Occipital lobe (tissue), 2 donors: Measurements from ENCODE around the gene CNKSR2. TPM values are rescaled to one million over a fixed set of nuclear protein-coding genes. Genes with fewer than 3 reads are reported as not detected.

Experiments used
- DNase-seq: peaks from one replicate; lab custom pipeline; 2025; lab: John Stamatoyannopoulos, UW
- total RNA-seq: library from RNA; depleted of rRNA; stranded (reverse); fragments of >200 nt; gene quantifications from one replicate; pipeline ENCODE4 v1.2.3, GENCODE V29; 2014

The CNKSR2 gene
- total RNA-seq, 1 donor from 2014 or later = 200 TPM

DNA sequence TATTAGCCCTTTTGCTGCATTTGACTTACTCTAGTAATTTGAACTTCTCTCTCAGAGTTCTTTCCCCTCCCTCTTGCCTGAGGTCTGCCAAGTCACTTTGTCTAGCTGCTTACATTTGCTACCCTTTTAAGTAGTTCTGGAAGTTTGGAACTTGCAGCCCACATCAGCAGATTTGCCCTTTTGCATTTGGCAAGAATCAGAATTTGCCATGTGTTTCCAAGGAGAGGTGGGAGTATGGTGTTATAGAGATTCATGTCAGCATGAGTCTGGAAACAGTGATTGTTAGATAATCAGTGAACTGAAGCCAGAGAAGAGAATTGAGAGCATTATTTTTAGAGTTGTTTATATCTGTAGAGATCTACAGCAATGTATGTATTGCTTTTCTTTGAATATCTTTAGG is 231.8 kb downstream of the CNKSR2 start:
- DNase-seq = no peak

- no peak for DNase-seq
Measured at GRCh38 chrX:21610168-21610567, 235.9 kb downstream of the CNKSR2 start.

DNA sequence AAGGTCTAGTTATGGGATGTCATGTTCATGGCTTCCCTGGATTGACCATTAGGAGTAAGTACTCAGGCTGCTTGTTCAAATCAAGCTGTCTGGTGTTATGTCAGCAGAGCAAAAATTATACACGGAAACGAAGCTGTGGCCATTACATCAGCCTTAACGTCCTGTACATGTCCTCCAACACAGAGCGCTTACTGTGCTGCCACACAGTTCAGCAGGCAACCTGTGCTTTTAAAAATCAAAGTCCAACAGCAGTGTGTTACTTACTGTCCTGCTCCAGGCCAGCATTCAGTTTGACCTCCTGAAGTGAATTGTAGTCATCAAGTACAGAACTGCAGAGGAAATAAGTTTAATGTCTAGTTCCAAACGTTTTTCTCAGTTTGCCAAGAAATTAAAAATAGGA is 237.9 kb downstream of the CNKSR2 start:
- no peak for DNase-seq

GRCh38 chrX:21616386-21616785 is 242.2 kb downstream of the CNKSR2 start:
- DNase-seq = no peak

DNA sequence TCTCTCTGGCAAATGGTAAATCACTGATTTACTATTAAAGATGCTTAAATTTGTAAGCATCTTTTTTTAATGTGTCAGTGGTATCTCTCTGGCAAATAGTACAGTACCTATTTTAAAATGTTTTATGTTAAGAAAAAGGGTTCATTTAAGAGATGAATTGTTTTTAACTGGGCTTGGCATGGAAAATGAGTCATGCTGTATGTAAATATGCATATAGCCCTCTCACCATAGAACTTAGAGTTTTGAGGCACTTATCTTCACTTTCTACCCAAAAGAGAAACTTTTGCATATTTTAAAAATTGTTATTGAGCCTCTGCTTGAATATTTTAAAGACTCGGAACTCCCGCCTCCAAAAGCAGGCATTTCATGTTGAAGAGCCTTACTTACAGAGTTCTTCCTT is 246.0 kb downstream of the CNKSR2 start:
- no peak for DNase-seq

DNA sequence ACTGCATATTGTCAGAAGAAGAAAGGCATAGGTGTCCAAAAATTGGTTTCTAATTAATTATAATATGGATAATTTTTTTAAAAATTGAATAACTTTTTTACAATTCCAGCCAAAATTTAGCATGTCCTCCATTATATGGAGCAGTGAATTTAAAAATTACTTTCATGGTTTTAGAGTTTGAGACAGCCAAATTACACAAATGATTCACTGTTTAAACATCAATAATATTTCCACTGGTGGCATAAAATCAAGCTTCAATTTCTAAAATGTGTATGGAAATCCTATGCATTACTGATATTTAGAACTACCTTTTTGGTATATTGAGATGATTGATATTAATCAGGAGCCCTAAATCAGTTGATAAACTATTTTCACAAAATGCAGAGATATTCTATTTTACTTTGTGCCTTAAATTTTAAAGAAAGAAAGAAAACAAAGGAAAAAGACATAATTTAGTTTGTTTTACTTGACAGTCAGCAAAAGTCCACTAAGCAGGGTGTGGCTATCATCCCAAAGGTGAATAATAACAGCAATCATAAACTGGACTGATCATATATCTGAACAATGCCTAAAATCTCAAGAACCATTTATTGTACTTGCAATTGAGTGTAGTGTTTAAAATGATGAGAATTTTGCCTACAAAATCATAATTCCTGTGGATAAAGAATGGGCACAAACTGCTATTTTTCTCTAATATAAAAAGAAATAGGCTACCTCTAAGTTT is 249.7 kb downstream of the CNKSR2 start:
- DNase-seq = no peak

GRCh38 chrX:21632027-21632426 is 257.8 kb downstream of the CNKSR2 start:
- DNase-seq = no peak

GRCh38 chrX:21638311-21638710 is 264.1 kb downstream of the CNKSR2 start:
- no peak for DNase-seq

- DNase-seq = no peak
Measured at GRCh38 chrX:21639775-21640174, 265.6 kb downstream of the CNKSR2 start.

GRCh38 chrX:21645431-21645830 is 271.2 kb downstream of the CNKSR2 start:
- DNase-seq = no peak

GRCh38 chrX:21645886-21646285 is 271.7 kb downstream of the CNKSR2 start:
- no peak for DNase-seq

DNA sequence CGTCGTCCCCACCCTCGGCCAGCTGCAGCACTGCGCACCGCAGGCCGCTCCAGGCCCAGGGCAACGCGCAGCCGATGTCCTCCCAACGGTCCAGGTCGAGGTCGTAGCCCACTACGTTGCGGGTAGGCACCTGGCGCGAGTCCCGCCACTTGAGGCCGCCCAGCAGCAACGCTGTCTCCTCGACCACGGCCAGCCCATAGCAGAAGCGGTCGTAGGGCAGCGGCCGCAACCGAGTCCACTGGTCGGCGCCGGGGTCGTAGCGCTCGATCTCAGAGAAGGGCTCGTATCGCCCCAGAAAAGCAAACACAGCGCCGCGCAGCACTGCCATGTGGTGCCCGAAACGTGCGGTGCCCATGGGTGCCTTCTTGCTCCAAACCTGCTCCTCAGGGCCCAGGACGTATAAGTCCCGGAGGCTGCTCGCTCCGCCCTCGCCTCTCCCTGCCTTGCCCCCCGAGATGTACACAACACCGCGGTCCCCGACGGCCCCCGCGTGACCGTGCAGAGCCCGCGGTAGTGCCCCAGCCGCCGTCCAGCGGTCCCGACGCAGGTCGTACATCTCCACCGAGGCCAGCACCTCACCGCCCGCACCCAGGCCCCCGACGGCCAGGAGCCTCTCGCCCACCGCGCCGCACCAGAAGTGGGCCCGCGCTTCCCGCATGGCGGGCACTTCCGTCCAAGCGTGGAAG is 281.8 kb downstream of the CNKSR2 start:
- DNase-seq = no peak

DNA sequence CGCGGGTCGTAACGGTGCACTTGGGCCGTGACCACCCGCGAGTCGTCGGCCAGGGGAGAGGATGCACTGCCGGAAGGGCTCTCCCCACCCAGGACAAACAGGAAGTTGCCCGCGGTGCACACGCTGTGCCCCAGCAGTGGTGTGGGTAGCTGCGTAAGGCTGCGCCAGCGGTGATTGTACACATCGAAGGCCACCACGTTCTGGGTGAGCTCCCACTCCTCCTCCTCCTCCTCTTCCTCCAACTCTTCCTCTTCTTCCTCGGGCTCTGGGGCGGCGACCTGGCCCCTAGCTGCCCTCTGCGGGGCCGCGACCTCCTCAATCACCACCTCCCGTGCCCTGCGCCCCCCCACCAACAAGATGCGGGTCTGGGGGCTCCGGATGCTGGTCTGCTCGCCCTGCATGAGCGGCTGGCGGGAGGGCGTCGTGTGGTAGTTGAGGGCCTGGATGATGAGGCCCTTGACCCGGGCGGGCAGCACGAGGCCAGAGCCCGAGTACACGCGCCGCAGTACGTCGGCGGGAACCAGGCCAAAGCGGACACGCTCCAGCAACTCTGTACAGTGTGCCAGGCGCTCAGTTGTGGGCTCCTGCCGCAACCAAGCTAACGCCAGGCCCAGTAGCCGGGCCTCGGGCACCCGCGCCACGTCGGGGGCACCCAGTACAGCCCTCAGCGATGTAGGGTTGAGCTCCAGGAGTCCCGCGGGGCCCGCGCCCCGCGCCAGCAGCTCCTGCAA is 282.5 kb downstream of the CNKSR2 start:
- no peak for DNase-seq

GRCh38 chrX:21657318-21658151 is 283.3 kb downstream of the CNKSR2 start:
- DNase-seq = no peak

DNA sequence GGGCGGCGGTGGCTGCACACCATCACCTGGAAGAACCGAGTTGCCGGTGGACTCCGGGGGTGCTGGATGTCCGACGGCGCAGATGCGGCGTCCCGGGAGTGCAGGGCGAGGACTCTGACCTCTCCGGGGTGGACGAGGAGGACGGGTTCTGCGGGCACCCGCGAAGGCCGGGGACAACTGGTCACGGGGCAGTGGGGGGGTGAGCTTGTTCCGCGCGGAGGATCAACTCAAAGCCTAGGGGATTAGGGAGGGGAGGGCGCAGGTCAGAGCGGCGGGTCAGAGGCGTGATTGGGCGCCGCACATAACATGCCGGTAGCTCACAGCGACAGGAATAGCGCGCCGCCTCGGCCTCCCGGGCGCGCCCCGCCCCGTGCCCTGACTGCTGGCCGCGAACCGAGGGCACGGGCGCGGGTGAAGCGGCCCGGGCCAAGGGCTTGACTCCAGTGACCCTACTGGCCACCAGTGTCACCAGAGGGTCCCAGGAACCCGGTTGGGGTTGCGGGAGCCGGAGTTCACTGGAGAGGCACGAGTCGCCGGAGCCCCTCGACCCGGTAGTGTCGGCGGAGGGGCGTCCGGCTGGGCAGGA is 284.0 kb downstream of the CNKSR2 start, which contains the start of gene KLHL34:
TSS of gene KLHL34 (minus strand) at position 179 of the 586 bp plus-strand sequence. CDS start 542 bp downstream, outside the sequence.
- no peak for DNase-seq

- no peak for DNase-seq
Measured at GRCh38 chrX:21658746-21659145, 284.5 kb downstream of the CNKSR2 start.

GRCh38 chrX:21659320-21659719 is 285.1 kb downstream of the CNKSR2 start:
- no peak for DNase-seq

GRCh38 chrX:21660156-21660555 is 285.9 kb downstream of the CNKSR2 start:
- no peak for DNase-seq

- DNase-seq = no peak
Measured at GRCh38 chrX:21661316-21661715, 287.1 kb downstream of the CNKSR2 start.

GRCh38 chrX:21662761-21663160 is 288.5 kb downstream of the CNKSR2 start:
- no peak for DNase-seq

- no peak for DNase-seq
Measured at GRCh38 chrX:21666252-21666651, 292.0 kb downstream of the CNKSR2 start.
